PC-3 (cell line): ENCODE measurements around the gene CAMSAP1. TPM values are rescaled to one million over a fixed set of nuclear protein-coding genes. Genes with fewer than 3 reads are reported as not detected.

Experiments
- ATAC-seq: fragments of 200-7000 bp; cut with Tn5 transposase; 2 replicates; pipeline ENCODE4 v1.9.1; 2020; ENCODE audit warnings: mild to moderate bottlenecking, moderate library complexity
- BruUV-seq: library from RNA; stranded (reverse); fragments of 400-500 nt; replicated peaks from 2 replicates; lab custom pipeline; 2021; lab: Mats Ljungman, UMichigan
- CTCF ChIA-PET: fragments of 300-600 bp; sonication (Branson Sonifier 250); formaldehyde crosslinking; loops from one replicate; lab custom pipeline; 2022; ENCODE audit warnings: antibody characterized with exemption; lab: Charles Lee
- POLR2A ChIA-PET: fragments of 300-600 bp; sonication (Branson Sonifier 250); formaldehyde crosslinking; loops from one replicate; lab custom pipeline; 2022; ENCODE audit warnings: antibody characterized with exemption; ENCODE audit not compliant: unreplicated experiment; lab: Charles Lee
- DNase-seq: peaks from one replicate; pipeline ENCODE4 v3.0.0-alpha.2; 2015
- H2AFZ ChIP-seq: fragments of 300-600 bp; sonication (generic); 2 replicates; pipeline ENCODE4 v1.6.0; 2016; ENCODE audit warnings: antibody characterized with exemption, low read length
- H3F3A ChIP-seq: fragments of 300-600 bp; sonication (generic); one replicate; pipeline ENCODE4 v1.6.0; 2017; ENCODE audit warnings: antibody characterized with exemption, low read length, control low read depth, mild to moderate bottlenecking; ENCODE audit not compliant: unreplicated experiment
- H3K27ac ChIP-seq: fragments of 300-600 bp; sonication (generic); 2 replicates; pipeline ENCODE4 v1.5.1; 2016; ENCODE audit warnings: mild to moderate bottlenecking, low read length
- H3K27me3 ChIP-seq: fragments of 300-600 bp; sonication (generic); 2 replicates; pipeline ENCODE4 v1.6.1; 2016; ENCODE audit warnings: low read length, mixed read lengths
- H3K36me3 ChIP-seq: fragments of 300-600 bp; sonication (generic); 2 replicates; pipeline ENCODE4 v1.6.1; 2016; ENCODE audit warnings: low read depth, mixed run types, low read length, mixed read lengths
- H3K4me1 ChIP-seq: fragments of 300-600 bp; sonication (generic); 2 replicates; pipeline ENCODE4 v1.5.1; 2016; ENCODE audit warnings: low read length; ENCODE audit not compliant: insufficient read depth
- H3K4me2 ChIP-seq: fragments of 300-600 bp; sonication (generic); 2 replicates; pipeline ENCODE4 v1.6.0; 2016; ENCODE audit warnings: low read length
- H3K4me3 ChIP-seq: fragments of 300-600 bp; sonication (generic); 2 replicates; pipeline ENCODE4 v1.5.1; 2016; ENCODE audit warnings: mild to moderate bottlenecking, low read length, mixed read lengths
- H3K79me2 ChIP-seq: fragments of 300-600 bp; sonication (generic); 2 replicates; pipeline ENCODE4 v1.6.1; 2017; ENCODE audit warnings: low read length, mixed read lengths
- H3K9ac ChIP-seq: fragments of 300-600 bp; sonication (generic); 2 replicates; pipeline ENCODE4 v1.6.0; 2016; ENCODE audit warnings: mild to moderate bottlenecking, low read length
- H3K9me2 ChIP-seq: fragments of 300-600 bp; sonication (generic); replicated peaks from 2 replicates; pipeline ENCODE4 v1.6.1; 2016; ENCODE audit warnings: mixed run types, low read length, mixed read lengths
- H3K9me3 ChIP-seq: fragments of 300-600 bp; sonication (generic); 2 replicates; pipeline ENCODE4 v1.6.1; 2016; ENCODE audit warnings: low read length, mixed read lengths
- H4K20me1 ChIP-seq: fragments of 300-600 bp; sonication (generic); 2 replicates; pipeline ENCODE4 v1.6.1; 2016; ENCODE audit warnings: low read length, mixed read lengths
- EZH2 ChIP-seq: fragments of 300-600 bp; sonication (generic); IDR thresholded peaks from one replicate; pipeline ENCODE4 v1.6.1; 2017; ENCODE audit warnings: antibody characterized with exemption, mild to moderate bottlenecking, low read length; ENCODE audit not compliant: unreplicated experiment
- EZH2phosphoT487 ChIP-seq: fragments of 300-600 bp; sonication (generic); IDR thresholded peaks from 2 replicates; pipeline ENCODE4 v1.6.1; 2018; ENCODE audit warnings: mild to moderate bottlenecking, antibody characterized with exemption, low read length, borderline replicate concordance
- intact Hi-C: fragments of 100-400 bp; cut with micrococcal nuclease; formaldehyde crosslinking; loops from 2 replicates; pipeline ENCODE4 v1.9.0; 2023
- total RNA-seq: library from RNA; depleted of rRNA; stranded (reverse); fragments of >200 nt; gene quantifications from 2 replicates; pipeline ENCODE4 v1.2.3, GENCODE V29; 2014
- TF ChIP-seq, protein P1 (sequence below): fragments of 300-600 bp; sonication (generic); conservative IDR thresholded peaks from 2 replicates; pipeline ENCODE4 v1.5.1; 2017; ENCODE audit warnings: antibody characterized with exemption, low read depth, mild to moderate bottlenecking, low read length

CAMSAP1 gene
- total RNA-seq, 1 experiment from 2014 or later = 16.4 TPM

- Histone ChIP-seq H2AFZ (no peak overlapping the region), H3K9me2 (no peaks in the 10 kb centered on the region), H3K4me2 (no peak overlapping the region), H3K9me3 (no peaks in the 10 kb centered on the region), H3K9ac (no peak overlapping the region), H3F3A (no peaks in the 10 kb centered on the region), H3K27ac (no peak overlapping the region), H3K36me3 (no peaks in the 10 kb centered on the region), H3K79me2 (no peaks in the 10 kb centered on the region), H3K27me3 (no peaks in the 10 kb centered on the region), H3K4me3 (no peak overlapping the region), H4K20me1 (no peaks in the 10 kb centered on the region), H3K4me1 (no peaks in the 10 kb centered on the region)
- CTCF ChIA-PET = interaction anchor here (0.5 kb wide), 1 partner anchor 327 kb away, joined by 3 read pairs; no protein-coding TSS in a partner anchor
- no peak for TF ChIP-seq EZH2
- no TSS peak for BruUV-seq
- POLR2A ChIA-PET = no interaction called here
- DNase-seq (no peak), ATAC-seq (no peak)
- intact Hi-C loops = no loop called here
Observed at GRCh38 chr9:135795391-135795790, 112.0 kb downstream of the CAMSAP1 start.

DNA sequence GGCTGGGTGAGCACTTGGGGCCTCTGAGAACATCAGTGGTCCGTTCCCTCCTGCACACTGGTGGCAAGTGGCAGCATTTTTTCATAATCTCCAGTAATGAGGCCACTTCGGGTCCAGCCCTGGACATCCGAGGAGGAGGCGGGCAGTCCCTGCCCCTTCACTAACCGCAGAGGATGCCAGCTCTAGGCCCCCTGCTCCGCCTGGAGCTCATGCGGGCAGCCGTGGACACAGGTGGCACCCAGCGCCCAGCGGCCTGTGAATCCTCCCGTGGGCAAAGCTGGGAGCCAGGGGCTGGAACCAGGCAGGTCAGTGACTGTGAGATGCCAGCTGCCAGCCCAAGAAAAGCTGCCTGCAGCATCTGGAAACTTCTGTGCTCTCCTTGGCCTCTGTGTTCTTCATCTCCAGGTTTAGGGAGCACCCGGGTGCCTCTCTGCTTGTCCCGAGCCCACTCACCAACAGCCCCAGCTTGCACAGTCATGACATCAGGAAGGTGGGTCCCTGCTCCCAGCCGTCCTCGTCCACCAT, 112.9 kb downstream of the CAMSAP1 start:
- intact Hi-C loops = no loop called here
- no peak overlapping the region for H2AFZ ChIP-seq
- no TSS peak for BruUV-seq
- H3K79me2 ChIP-seq = no peaks in the 10 kb centered on the region
- no peaks in the 10 kb centered on the region for H3F3A ChIP-seq
- H3K36me3 ChIP-seq = no peaks in the 10 kb centered on the region
- H4K20me1 ChIP-seq = no peaks in the 10 kb centered on the region
- H3K27me3 ChIP-seq = no peaks in the 10 kb centered on the region
- no peak overlapping the region for H3K27ac ChIP-seq
- POLR2A ChIA-PET = no interaction called here
- TF ChIP-seq EZH2 (no peak), EZH2phosphoT487 (no peak)
- TF ChIP-seq, protein P1, sequence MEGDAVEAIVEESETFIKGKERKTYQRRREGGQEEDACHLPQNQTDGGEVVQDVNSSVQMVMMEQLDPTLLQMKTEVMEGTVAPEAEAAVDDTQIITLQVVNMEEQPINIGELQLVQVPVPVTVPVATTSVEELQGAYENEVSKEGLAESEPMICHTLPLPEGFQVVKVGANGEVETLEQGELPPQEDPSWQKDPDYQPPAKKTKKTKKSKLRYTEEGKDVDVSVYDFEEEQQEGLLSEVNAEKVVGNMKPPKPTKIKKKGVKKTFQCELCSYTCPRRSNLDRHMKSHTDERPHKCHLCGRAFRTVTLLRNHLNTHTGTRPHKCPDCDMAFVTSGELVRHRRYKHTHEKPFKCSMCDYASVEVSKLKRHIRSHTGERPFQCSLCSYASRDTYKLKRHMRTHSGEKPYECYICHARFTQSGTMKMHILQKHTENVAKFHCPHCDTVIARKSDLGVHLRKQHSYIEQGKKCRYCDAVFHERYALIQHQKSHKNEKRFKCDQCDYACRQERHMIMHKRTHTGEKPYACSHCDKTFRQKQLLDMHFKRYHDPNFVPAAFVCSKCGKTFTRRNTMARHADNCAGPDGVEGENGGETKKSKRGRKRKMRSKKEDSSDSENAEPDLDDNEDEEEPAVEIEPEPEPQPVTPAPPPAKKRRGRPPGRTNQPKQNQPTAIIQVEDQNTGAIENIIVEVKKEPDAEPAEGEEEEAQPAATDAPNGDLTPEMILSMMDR = no peak
- CTCF ChIA-PET = no interaction called here
- H3K9me3 ChIP-seq = no peaks in the 10 kb centered on the region
- no peak for ATAC-seq
- H3K9me2 ChIP-seq = no peaks in the 10 kb centered on the region
- DNase-seq = no peak
- no peak overlapping the region for H3K4me3 ChIP-seq
- H3K4me2 ChIP-seq = no peak overlapping the region
- no peaks in the 10 kb centered on the region for H3K4me1 ChIP-seq
- no peak overlapping the region for H3K9ac ChIP-seq

GRCh38 chr9:135794057-135794335, 113.3 kb downstream of the CAMSAP1 start:
- Histone ChIP-seq H3K9me2 (no peaks in the 10 kb centered on the region), H3K4me2 (no peak overlapping the region), H3F3A (no peaks in the 10 kb centered on the region), H3K9me3 (no peaks in the 10 kb centered on the region), H3K27ac (no peak overlapping the region), H3K9ac (no peak overlapping the region), H2AFZ (no peak overlapping the region), H3K4me1 (no peaks in the 10 kb centered on the region), H4K20me1 (no peaks in the 10 kb centered on the region), H3K79me2 (no peaks in the 10 kb centered on the region), H3K36me3 (no peaks in the 10 kb centered on the region), H3K27me3 (no peaks in the 10 kb centered on the region), H3K4me3 (no peak overlapping the region)
- CTCF ChIA-PET = no interaction called here
- intact Hi-C loops = no loop called here
- POLR2A ChIA-PET = no interaction called here
- DNase-seq (no peak), ATAC-seq (no peak)
- TF ChIP-seq EZH2 (no peak), EZH2phosphoT487 (no peak)
- TF ChIP-seq, protein P1 = no peak
- BruUV-seq = no TSS peak
